Neural progenitor cell (in vitro differentiated cells): ENCODE measurements around the gene DDAH1. TPM values are rescaled to one million over a fixed set of nuclear protein-coding genes. Genes with fewer than 3 reads are reported as not detected.

Experiments used
- DNase-seq: peaks from one replicate; pipeline ENCODE4 v3.0.0-alpha.2; 2016; ENCODE audit warnings: low spot score
- H2AFZ ChIP-seq: fragments of 200-600 bp; sonication (generic); replicated peaks from 2 replicates; pipeline ENCODE4 v1.6.1; 2016; ENCODE audit warnings: antibody characterized with exemption
- H3F3A ChIP-seq: fragments of 200-600 bp; sonication (generic); 2 replicates; pipeline ENCODE4 v1.6.1; 2016; ENCODE audit warnings: antibody characterized with exemption, low read depth
- H3K27ac ChIP-seq: fragments of 200-600 bp; sonication (generic); 2 replicates; pipeline ENCODE4 v1.5.1; 2016; ENCODE audit warnings: mild to moderate bottlenecking
- H3K27me3 ChIP-seq: fragments of 200-600 bp; sonication (generic); 2 replicates; pipeline ENCODE4 v1.6.1; 2016; ENCODE audit warnings: mild to moderate bottlenecking, moderate library complexity
- H3K36me3 ChIP-seq: fragments of 200-600 bp; sonication (generic); 2 replicates; pipeline ENCODE4 v1.5.1; 2016
- H3K4me1 ChIP-seq: fragments of 200-600 bp; sonication (generic); 2 replicates; pipeline ENCODE4 v1.6.1; 2016; ENCODE audit warnings: mixed run types
- H3K4me2 ChIP-seq: fragments of 200-600 bp; sonication (generic); 2 replicates; pipeline ENCODE4 v1.6.1; 2016
- H3K4me3 ChIP-seq: fragments of 200-600 bp; sonication (generic); 2 replicates; pipeline ENCODE4 v1.5.1; 2016
- H3K79me2 ChIP-seq: fragments of 200-600 bp; sonication (generic); 2 replicates; pipeline ENCODE4 v1.6.1; 2016; ENCODE audit warnings: low read depth
- H3K9ac ChIP-seq: fragments of 200-600 bp; sonication (generic); 2 replicates; pipeline ENCODE4 v1.6.1; 2016
- H3K9me3 ChIP-seq: fragments of 200-600 bp; sonication (generic); 2 replicates; pipeline ENCODE4 v1.5.1; 2016; ENCODE audit warnings: low read depth
- H4K20me1 ChIP-seq: fragments of 200-600 bp; sonication (generic); 2 replicates; pipeline ENCODE4 v1.6.1; 2016; ENCODE audit warnings: low read depth
- H3K27ac Mint-ChIP-seq: 3 replicates; pipeline ENCODE4 v1.8.0; 2021; ENCODE audit warnings: mixed read lengths
- H3K27me3 Mint-ChIP-seq: 2 replicates; pipeline ENCODE4 v1.8.0; 2022; ENCODE audit warnings: low read depth, mild to moderate bottlenecking, inconsistent platforms, moderate library complexity, mixed read lengths; ENCODE audit not compliant: insufficient read depth
- H3K36me3 Mint-ChIP-seq: 3 replicates; pipeline ENCODE4 v1.8.0; 2021; ENCODE audit warnings: mixed read lengths
- H3K4me1 Mint-ChIP-seq: 3 replicates; pipeline ENCODE4 v1.8.0; 2021; ENCODE audit warnings: mixed read lengths
- H3K4me3 Mint-ChIP-seq: 3 replicates; pipeline ENCODE4 v1.8.0; 2021; ENCODE audit warnings: mild to moderate bottlenecking, moderate library complexity, mixed read lengths
- H3K9me3 Mint-ChIP-seq: 3 replicates; pipeline ENCODE4 v1.8.0; 2020; ENCODE audit warnings: mixed read lengths
- EZH2 ChIP-seq: fragments of 200-600 bp; sonication (generic); IDR thresholded peaks from 2 replicates; pipeline ENCODE4 v1.6.1; 2017; ENCODE audit warnings: antibody characterized with exemption, mild to moderate bottlenecking, moderate library complexity
- EZH2phosphoT487 ChIP-seq: fragments of 200-600 bp; sonication (generic); IDR thresholded peaks from 2 replicates; pipeline ENCODE4 v1.6.1; 2017; ENCODE audit warnings: antibody characterized with exemption
- total RNA-seq: library from RNA; depleted of rRNA; stranded (reverse); fragments of >200 nt; gene quantifications from 2 replicates; pipeline ENCODE4 v1.2.3, GENCODE V29; 2015; ENCODE audit warnings: low replicate concordance
- TF ChIP-seq, protein P1 (sequence below): fragments of 200-600 bp; sonication (generic); IDR thresholded peaks from 2 replicates; pipeline ENCODE4 v1.5.1; 2017; ENCODE audit warnings: antibody characterized with exemption, mild to moderate bottlenecking

Gene DDAH1
- total RNA-seq, 1 donor from 2014 or later = 23.1 TPM

DNA sequence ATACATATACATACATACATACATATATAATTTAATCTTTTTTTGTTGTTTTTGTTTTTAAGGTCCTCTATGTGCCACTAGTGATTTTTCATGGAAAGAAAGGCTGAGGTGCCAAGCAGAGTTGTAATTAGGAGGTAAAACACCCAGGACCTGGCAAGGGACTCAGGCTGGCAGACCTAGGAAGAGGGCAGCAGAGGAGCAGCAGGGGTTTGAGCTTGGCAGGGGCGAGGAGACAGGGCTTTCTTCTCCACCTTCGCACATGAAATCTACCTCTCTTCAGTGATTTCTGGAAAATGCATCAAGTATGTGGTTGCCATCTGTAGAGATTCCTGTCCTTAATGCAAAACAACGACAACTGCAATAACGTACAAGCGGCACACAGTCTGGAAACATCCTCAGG, 31.9 kb downstream of the DDAH1 start:
- Histone ChIP-seq H3K79me2 (no peaks in the 10 kb centered on the region), H3K4me2 (no peak overlapping the region), H3F3A (no peaks in the 10 kb centered on the region), H3K27me3 (no peaks in the 10 kb centered on the region), H3K4me3 (no peak overlapping the region), H3K4me1 (no peaks in the 10 kb centered on the region), H3K36me3 (no peaks in the 10 kb centered on the region), H4K20me1 (no peaks in the 10 kb centered on the region), H2AFZ (no peak overlapping the region), H3K27ac (no peak overlapping the region), H3K9me3 (no peaks in the 10 kb centered on the region), H3K9ac (no peak overlapping the region)
- Mint-ChIP-seq H3K4me3 (no peak overlapping the region), H3K9me3 (peaks cover 19% of the 10 kb centered on the region), H3K27me3 (peaks cover 2% of the 10 kb centered on the region), H3K36me3 (peaks cover 6% of the 10 kb centered on the region), H3K27ac (no peak overlapping the region), H3K4me1 (peaks cover 5% of the 10 kb centered on the region)
- no peak for TF ChIP-seq EZH2
- TF ChIP-seq, protein P1, sequence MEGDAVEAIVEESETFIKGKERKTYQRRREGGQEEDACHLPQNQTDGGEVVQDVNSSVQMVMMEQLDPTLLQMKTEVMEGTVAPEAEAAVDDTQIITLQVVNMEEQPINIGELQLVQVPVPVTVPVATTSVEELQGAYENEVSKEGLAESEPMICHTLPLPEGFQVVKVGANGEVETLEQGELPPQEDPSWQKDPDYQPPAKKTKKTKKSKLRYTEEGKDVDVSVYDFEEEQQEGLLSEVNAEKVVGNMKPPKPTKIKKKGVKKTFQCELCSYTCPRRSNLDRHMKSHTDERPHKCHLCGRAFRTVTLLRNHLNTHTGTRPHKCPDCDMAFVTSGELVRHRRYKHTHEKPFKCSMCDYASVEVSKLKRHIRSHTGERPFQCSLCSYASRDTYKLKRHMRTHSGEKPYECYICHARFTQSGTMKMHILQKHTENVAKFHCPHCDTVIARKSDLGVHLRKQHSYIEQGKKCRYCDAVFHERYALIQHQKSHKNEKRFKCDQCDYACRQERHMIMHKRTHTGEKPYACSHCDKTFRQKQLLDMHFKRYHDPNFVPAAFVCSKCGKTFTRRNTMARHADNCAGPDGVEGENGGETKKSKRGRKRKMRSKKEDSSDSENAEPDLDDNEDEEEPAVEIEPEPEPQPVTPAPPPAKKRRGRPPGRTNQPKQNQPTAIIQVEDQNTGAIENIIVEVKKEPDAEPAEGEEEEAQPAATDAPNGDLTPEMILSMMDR = no peak
- no peak for TF ChIP-seq EZH2phosphoT487
- no peak for DNase-seq

DNA sequence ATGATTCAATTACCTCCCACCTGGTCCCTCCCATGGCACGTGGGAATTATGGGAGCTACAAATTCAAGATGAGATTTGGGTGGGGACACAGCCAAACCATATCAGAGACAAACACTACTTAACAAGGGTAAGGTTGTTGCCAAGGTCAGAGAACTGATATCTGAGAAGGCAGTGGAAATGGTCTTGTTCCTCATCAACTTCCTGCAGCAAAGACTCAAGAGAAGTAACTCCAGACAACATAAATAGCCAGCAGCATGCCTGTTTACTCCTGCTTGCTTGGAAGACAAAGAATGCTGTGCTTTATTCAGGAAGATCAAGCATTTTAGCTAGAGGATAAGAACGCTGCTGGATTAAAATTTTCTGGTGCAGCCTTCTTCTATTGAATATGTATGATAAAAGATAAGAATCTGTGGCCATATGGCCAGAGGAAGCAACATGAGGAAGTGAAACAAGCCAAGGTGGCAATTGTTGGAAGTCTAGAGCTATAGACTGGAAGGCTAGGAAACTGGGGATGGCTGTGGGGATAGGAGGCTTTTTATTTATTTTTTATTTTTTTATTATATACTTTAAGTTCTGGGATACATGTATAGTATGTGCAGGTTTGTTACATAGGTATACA, 36.4 kb downstream of the DDAH1 start:
- no peaks in the 10 kb centered on the region for H3F3A ChIP-seq

DNA sequence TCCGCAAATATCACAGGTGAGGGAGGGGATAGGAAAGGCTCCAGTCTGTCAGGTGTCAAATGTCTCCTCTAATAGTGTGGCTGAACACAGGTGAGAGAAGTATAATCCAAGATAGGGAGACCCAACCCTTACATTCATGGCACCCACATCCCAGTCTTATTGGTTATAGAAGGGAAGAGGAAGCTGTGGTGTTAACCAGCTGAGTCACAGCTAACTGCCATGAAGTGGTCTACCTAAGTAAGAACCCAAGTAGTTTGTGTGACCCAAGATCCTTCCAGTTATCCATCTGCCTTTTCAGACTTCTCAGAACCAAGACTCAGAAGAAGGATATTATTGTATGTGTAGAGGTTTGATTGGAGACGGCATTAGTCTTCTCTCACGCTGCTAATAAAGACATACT, 37.1 kb downstream of the DDAH1 start:
- H3K9me3 ChIP-seq = no peaks in the 10 kb centered on the region
- H3K4me1 Mint-ChIP-seq = no peaks in the 10 kb centered on the region
- H3F3A ChIP-seq = no peaks in the 10 kb centered on the region
- H3K36me3 ChIP-seq = no peaks in the 10 kb centered on the region
- peaks cover 2% of the 10 kb centered on the region for H3K27me3 Mint-ChIP-seq
- H2AFZ ChIP-seq = no peak overlapping the region
- no peak for TF ChIP-seq EZH2phosphoT487
- no peak for TF ChIP-seq EZH2
- TF ChIP-seq, protein P1 = no peak
- H3K27ac ChIP-seq = no peak overlapping the region
- H3K4me3 ChIP-seq = no peak overlapping the region
- no peak overlapping the region for H3K27ac Mint-ChIP-seq
- H3K4me1 ChIP-seq = no peaks in the 10 kb centered on the region
- H3K9ac ChIP-seq = no peak overlapping the region
- H3K4me3 Mint-ChIP-seq = no peak overlapping the region
- H3K9me3 Mint-ChIP-seq = peaks cover 19% of the 10 kb centered on the region
- no peaks in the 10 kb centered on the region for H3K79me2 ChIP-seq
- H3K36me3 Mint-ChIP-seq = peaks cover 8% of the 10 kb centered on the region
- no peaks in the 10 kb centered on the region for H3K27me3 ChIP-seq
- no peaks in the 10 kb centered on the region for H4K20me1 ChIP-seq
- H3K4me2 ChIP-seq = no peak overlapping the region
- no peak for DNase-seq

More for the DNA sequence above, 36.4 kb downstream of the DDAH1 start:
- Histone ChIP-seq H3K4me3 (no peak overlapping the region), H2AFZ (no peak overlapping the region), H3K36me3 (no peaks in the 10 kb centered on the region), H3K27ac (no peak overlapping the region), H3K4me1 (no peaks in the 10 kb centered on the region), H3K4me2 (no peak overlapping the region), H3K9ac (no peak overlapping the region), H4K20me1 (no peaks in the 10 kb centered on the region), H3K9me3 (no peaks in the 10 kb centered on the region), H3K79me2 (no peaks in the 10 kb centered on the region), H3K27me3 (no peaks in the 10 kb centered on the region)
- H3K9me3 Mint-ChIP-seq = peaks cover 19% of the 10 kb centered on the region
- peaks cover 8% of the 10 kb centered on the region for H3K36me3 Mint-ChIP-seq
- H3K4me1 Mint-ChIP-seq = no peaks in the 10 kb centered on the region
- TF ChIP-seq EZH2phosphoT487 (no peak), EZH2 (no peak)
- TF ChIP-seq, protein P1 = no peak
- no peak for DNase-seq
- H3K27me3 Mint-ChIP-seq = peaks cover 2% of the 10 kb centered on the region
- no peak overlapping the region for H3K27ac Mint-ChIP-seq
- no peak overlapping the region for H3K4me3 Mint-ChIP-seq
